Bronchial smooth muscle cell (primary cell): ENCODE data around the gene SFI1. TPM values are rescaled to one million over a fixed set of nuclear protein-coding genes. Genes with fewer than 3 reads are reported as not detected.

ENCODE experiments used
- total RNA-seq: library from RNA; depleted of rRNA; stranded (reverse); fragments of >200 nt; gene quantifications from 2 replicates; pipeline ENCODE4 v1.2.1, GENCODE V29; 2014

Gene SFI1, protein sequence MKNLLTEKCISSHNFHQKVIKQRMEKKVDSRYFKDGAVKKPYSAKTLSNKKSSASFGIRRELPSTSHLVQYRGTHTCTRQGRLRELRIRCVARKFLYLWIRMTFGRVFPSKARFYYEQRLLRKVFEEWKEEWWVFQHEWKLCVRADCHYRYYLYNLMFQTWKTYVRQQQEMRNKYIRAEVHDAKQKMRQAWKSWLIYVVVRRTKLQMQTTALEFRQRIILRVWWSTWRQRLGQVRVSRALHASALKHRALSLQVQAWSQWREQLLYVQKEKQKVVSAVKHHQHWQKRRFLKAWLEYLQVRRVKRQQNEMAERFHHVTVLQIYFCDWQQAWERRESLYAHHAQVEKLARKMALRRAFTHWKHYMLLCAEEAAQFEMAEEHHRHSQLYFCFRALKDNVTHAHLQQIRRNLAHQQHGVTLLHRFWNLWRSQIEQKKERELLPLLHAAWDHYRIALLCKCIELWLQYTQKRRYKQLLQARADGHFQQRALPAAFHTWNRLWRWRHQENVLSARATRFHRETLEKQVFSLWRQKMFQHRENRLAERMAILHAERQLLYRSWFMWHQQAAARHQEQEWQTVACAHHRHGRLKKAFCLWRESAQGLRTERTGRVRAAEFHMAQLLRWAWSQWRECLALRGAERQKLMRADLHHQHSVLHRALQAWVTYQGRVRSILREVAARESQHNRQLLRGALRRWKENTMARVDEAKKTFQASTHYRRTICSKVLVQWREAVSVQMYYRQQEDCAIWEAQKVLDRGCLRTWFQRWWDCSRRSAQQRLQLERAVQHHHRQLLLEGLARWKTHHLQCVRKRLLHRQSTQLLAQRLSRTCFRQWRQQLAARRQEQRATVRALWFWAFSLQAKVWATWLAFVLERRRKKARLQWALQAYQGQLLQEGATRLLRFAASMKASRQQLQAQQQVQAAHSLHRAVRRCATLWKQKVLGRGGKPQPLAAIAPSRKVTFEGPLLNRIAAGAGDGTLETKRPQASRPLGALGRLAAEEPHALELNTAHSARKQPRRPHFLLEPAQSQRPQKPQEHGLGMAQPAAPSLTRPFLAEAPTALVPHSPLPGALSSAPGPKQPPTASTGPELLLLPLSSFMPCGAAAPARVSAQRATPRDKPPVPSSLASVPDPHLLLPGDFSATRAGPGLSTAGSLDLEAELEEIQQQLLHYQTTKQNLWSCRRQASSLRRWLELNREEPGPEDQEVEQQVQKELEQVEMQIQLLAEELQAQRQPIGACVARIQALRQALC
- 8.2 and 9.9 TPM in 2 replicates for total RNA-seq

DNA sequence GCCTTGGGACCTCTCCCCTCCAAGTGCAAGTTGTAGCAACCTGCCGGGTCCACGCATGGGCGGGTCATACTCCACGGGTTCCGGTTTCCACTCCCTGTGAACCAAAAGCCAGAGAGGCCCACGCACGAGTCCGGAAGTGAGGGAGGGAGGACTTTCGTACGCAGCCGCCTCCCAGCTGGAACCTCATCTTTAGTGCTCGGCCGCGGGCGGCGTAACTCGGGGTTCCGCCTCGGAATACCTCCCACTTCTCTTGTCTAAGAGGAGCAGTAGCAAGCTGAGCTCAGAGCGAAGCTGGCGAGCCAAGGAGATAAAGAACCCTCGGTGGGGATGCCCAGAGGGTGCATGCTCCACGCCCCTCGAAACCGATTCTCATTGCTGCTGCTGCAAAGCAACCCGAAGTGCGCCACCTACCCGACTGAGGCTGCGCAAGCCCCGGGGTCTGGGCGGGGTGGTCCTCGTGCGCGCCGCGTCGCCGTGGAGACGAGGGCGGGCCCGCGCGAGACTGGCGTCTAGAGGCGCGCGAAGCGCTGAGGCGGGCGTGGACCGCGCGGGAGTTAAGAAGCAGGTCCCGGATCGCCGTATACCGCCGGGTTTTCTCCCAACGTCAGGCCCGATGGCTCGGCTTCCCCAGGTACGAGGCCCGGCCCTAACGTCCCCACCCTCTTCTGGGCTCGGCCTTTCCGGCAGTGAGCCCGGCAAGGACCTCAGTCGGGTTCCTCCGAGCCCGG lies at the start of gene SFI1:
Gene SFI1 (plus strand): TSS at position 530 of the 728 bp plus-strand sequence. CDS start 11,749 bp downstream, outside the sequence.

GRCh38 chr22:31489632-31490495 lies 6.5 kb upstream of the SFI1 start, which contains the start of gene EIF4ENIF1:
Gene EIF4ENIF1, minus strand, starts transcription at chr22:31489842. Its CDS starts 1,124 bp downstream, at chr22:31488718.

DNA sequence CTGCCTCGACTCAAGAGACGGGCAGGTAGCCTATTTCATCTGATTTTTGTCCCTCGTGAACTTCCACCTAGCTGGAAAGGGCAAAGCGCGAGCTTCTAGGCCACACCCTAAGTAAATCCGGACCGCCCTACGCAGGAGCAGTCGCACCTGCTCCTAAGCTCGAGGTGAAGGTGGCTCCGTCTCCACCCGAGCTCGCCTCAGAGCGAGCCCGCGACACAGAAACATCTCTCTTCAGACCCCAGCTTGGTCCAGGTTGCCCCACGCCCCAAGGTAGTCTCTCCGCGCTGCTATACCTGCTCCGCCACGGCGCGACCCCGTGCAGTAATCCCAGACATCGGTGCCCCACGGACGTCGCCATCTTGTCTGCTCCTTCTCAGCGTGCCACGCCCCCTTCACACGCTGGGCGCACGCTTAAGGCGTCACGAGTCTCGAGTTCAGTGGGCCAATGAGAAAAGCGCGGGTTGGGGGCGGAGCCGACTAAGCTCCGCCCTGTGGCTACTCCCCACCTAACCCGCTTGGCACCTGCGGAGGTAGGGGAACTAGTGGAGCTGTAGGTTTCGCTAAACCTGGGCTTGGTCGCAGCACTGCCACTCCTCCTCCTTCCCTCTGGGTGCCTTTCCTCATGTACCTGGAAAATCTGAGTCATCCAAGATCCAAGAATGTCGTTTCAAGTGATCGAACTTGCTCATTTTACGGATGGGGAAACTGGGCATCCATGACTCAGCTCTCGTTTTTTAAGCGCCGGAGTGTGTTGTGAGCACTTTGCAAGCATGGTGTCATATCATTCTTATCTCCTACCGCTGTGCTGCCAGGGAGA lies 165.7 kb downstream of the SFI1 start, which contains the start of gene PISD:
Gene PISD (minus strand): TSS at position 365 of the 817 bp plus-strand sequence. CDS start 7 bp downstream, at position 358.

Other genes with a start within 250 kb of the SFI1 start
- 37.4 and 54.0 TPM in 2 replicates for gene PIK3IP1, start 204.0 kb upstream of the SFI1 start, total RNA-seq
- gene PATZ1, start 150.2 kb upstream of the SFI1 start, total RNA-seq = 8.8 and 14.9 TPM in 2 replicates
- 86.5 and 104 TPM in 2 replicates for gene DRG1, start 96.9 kb upstream of the SFI1 start, total RNA-seq
- gene EIF4ENIF1, start 6.7 kb upstream of the SFI1 start, total RNA-seq = 7.4 and 7.9 TPM in 2 replicates
- gene PISD, start 165.7 kb downstream of the SFI1 start, total RNA-seq = 20.3 and 21.2 TPM in 2 replicates